ENCODE results near the gene IFITM1.

DNA sequence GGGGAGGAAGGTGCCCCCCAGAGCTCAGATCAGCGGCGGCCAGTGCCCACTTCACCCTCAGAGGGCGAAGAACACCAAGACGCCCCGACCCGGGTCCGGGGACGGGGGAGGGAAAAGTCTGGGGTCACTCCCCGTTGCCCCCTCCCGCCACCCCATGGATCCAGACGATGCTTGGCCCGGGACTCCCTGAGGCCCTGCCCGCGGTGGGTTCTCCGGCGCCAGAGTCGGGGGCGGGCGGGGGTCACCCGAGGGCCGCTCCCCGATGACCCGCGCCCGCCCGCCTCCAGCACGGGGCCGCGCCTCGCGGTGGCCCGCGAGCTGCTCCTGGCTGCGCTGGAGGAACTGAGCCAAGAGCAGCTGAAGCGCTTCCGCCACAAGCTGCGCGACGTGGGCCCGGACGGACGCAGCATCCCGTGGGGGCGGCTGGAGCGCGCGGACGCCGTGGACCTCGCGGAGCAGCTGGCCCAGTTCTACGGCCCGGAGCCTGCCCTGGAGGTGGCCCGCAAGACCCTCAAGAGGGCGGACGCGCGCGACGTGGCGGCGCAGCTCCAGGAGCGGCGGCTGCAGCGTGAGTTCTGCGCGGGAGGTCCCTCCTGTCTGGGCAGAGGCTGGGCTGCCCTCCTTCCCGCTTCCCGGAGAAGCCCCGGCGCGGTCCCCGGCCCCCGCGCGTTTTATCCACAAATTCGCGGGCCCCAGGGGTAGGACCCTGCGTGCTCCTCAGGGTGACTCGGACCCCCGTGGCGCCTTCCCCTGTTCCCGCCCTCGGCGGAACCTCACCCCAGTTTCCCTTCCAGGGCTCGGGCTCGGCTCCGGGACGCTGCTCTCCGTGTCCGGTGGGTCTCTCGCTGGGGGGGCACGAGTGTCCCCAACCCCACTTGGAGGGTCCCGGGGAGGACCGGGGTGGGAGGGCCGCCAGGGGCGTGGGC lies 34.5 kb upstream of the IFITM1 start:
- TF ChIP-seq POLR2A (IDR thresholded peaks at IDR 0.05; ENCODE audit: insufficient read depth in 1 of 2, low read depth in 2 of 2, low read length in 2 of 2), result no peak
- TF ChIP-seq STAG1 (CRISPR knock-in tag; IDR thresholded peaks at IDR 0.05), result no peak
- no peak for TF ChIP-seq NR3C1 (CRISPR knock-in tag; IDR thresholded peaks at IDR 0.05)
- TF ChIP-seq ZNF792 (CRISPR knock-in tag; IDR thresholded peaks at IDR 0.05), result no peak
- TF ChIP-seq SIN3A (IDR thresholded peaks at IDR 0.05; ENCODE audit: borderline replicate concordance, low read depth, low read length), result no peak
- TF ChIP-seq, protein P1, sequence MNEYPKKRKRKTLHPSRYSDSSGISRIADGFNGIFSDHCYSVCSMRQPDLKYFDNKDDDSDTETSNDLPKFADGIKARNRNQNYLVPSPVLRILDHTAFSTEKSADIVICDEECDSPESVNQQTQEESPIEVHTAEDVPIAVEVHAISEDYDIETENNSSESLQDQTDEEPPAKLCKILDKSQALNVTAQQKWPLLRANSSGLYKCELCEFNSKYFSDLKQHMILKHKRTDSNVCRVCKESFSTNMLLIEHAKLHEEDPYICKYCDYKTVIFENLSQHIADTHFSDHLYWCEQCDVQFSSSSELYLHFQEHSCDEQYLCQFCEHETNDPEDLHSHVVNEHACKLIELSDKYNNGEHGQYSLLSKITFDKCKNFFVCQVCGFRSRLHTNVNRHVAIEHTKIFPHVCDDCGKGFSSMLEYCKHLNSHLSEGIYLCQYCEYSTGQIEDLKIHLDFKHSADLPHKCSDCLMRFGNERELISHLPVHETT (CRISPR knock-in tag; conservative IDR thresholded peaks at IDR 0.05), result no peak
- TF ChIP-seq, protein P2, sequence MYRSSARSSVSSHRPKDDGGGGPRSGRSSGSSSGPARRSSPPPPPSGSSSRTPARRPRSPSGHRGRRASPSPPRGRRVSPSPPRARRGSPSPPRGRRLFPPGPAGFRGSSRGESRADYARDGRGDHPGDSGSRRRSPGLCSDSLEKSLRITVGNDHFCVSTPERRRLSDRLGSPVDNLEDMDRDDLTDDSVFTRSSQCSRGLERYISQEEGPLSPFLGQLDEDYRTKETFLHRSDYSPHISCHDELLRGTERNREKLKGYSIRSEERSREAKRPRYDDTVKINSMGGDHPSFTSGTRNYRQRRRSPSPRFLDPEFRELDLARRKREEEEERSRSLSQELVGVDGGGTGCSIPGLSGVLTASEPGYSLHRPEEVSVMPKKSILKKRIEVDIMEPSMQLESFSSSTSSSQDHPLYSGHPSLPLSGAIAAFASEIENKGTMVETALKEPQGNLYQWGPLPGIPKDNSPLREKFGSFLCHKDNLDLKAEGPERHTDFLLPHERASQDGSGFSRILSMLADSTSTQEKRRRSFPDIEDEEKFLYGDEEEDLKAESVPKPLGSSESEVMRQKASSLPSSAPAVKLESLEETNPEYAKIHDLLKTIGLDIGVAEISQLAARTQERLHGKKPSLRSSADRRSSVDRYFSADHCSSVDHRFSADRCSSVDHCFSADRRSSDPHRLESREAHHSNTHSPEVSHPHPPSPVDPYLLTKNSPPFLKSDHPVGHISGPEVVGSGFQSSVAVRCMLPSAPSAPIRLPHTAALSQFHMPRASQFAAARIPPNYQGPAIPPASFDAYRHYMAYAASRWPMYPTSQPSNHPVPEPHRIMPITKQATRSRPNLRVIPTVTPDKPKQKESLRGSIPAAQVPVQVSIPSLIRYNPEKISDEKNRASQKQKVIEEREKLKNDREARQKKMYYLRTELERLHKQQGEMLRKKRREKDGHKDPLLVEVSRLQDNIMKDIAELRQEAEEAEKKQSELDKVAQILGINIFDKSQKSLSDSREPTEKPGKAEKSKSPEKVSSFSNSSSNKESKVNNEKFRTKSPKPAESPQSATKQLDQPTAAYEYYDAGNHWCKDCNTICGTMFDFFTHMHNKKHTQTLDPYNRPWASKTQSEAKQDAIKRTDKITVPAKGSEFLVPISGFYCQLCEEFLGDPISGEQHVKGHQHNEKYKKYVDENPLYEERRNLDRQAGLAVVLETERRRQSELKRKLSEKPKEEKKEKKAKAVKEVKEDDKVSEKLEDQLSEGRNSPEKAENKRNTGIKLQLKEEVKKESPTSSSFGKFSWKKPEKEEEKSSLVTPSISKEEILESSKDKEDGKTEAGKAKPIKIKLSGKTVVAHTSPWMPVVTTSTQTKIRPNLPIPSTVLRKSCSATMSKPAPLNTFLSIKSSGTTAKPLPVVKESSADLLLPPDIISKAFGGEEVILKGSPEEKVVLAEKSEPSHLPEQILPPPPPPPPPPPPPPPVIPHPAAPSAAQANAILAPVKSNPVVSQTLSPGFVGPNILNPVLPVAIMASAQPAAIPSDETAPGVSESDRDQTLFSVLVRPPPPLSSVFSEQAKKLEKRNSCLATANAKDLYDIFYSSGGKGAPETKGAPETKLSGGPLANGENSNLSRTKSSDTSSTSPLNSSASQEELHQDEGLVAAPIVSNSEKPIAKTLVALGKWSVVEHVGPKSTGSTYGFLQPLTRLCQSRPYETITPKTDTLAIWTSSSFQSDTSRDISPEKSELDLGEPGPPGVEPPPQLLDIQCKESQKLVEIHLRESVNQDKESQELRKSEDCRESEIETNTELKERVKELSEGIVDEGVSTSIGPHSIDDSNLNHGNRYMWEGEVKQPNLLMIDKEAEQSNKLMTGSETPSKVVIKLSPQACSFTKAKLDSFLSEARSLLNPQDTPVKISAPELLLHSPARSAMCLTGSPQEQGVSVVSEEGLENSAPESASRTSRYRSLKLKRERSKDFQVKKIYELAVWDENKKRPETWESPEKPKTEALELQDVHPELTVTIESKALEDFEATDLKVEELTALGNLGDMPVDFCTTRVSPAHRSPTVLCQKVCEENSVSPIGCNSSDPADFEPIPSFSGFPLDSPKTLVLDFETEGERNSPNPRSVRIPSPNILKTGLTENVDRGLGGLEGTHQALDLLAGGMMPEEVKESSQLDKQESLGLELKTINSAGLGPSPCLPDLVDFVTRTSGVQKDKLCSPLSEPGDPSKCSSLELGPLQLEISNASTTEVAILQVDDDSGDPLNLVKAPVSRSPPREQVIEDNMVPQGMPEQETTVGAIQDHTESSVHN (CRISPR knock-in tag; IDR thresholded peaks at IDR 0.05), result no peak
- no peak for TF ChIP-seq SP1 (IDR thresholded peaks at IDR 0.05)
- TF ChIP-seq SP1 (CRISPR knock-in tag; IDR thresholded peaks at IDR 0.05), result no peak
- no peak for TF ChIP-seq CTCF (CRISPR knock-in tag; IDR thresholded peaks at IDR 0.05)
- no peak for TF ChIP-seq POLR2AphosphoS5 (IDR thresholded peaks at IDR 0.05; ENCODE audit: low read depth, low read length)
- TF ChIP-seq HDAC2 (CRISPR knock-in tag; IDR thresholded peaks at IDR 0.05), result no peak
- no peak for TF ChIP-seq GABPA (IDR thresholded peaks at IDR 0.05; ENCODE audit: low read depth, low read length)
- no peak for TF ChIP-seq GABPA (CRISPR knock-in tag; IDR thresholded peaks at IDR 0.05; ENCODE audit: low read depth)
- TF ChIP-seq, protein P3, sequence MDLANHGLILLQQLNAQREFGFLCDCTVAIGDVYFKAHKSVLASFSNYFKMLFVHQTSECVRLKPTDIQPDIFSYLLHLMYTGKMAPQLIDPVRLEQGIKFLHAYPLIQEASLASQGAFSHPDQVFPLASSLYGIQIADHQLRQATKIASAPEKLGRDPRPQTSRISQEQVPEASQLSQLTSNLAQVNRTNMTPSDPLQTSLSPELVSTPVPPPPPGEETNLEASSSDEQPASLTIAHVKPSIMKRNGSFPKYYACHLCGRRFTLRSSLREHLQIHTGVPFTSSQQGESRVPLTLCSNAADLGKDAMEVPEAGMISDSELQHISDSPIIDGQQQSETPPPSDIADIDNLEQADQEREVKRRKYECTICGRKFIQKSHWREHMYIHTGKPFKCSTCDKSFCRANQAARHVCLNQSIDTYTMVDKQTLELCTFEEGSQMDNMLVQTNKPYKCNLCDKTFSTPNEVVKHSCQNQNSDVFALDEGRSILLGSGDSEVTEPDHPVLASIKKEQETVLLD (CRISPR knock-in tag; IDR thresholded peaks at IDR 0.05; ENCODE audit: low read depth), result no peak
